ENCODE data around the gene ABHD8.

GRCh38 chr19:17296273-17296672, 7.0 kb downstream of the ABHD8 start:
- TF ChIP-seq CTCF (IDR thresholded peaks at IDR 0.05) = no peak
- no peak for TF ChIP-seq POLR2A (IDR thresholded peaks at IDR 0.05)

Measured in testis (tissue), 2 donors.